COLO668 (cell line): ENCODE results near the gene ITGAD.

Experiments used
- DNase-seq: peaks from one replicate; lab custom pipeline; 2025; ENCODE audit not compliant: unreplicated experiment; lab: John Stamatoyannopoulos, UW

Gene ITGAD

GRCh38 chr16:31458844-31459686, 65.9 kb downstream of the ITGAD start, which contains the start of gene ARMC5:
ARMC5 (plus strand) TSS chr16:31459501; CDS start chr16:31459525, 24 bp downstream.
- peak; percentile 96 for DNase-seq

GRCh38 chr16:31459687-31460581, 66.8 kb downstream of the ITGAD start:
- DNase-seq, result peak; percentile 99

GRCh38 chr16:31460582-31461002, 67.5 kb downstream of the ITGAD start:
- no peak for DNase-seq

GRCh38 chr16:31461201-31461920, 68.2 kb downstream of the ITGAD start:
- DNase-seq, result no peak

DNA sequence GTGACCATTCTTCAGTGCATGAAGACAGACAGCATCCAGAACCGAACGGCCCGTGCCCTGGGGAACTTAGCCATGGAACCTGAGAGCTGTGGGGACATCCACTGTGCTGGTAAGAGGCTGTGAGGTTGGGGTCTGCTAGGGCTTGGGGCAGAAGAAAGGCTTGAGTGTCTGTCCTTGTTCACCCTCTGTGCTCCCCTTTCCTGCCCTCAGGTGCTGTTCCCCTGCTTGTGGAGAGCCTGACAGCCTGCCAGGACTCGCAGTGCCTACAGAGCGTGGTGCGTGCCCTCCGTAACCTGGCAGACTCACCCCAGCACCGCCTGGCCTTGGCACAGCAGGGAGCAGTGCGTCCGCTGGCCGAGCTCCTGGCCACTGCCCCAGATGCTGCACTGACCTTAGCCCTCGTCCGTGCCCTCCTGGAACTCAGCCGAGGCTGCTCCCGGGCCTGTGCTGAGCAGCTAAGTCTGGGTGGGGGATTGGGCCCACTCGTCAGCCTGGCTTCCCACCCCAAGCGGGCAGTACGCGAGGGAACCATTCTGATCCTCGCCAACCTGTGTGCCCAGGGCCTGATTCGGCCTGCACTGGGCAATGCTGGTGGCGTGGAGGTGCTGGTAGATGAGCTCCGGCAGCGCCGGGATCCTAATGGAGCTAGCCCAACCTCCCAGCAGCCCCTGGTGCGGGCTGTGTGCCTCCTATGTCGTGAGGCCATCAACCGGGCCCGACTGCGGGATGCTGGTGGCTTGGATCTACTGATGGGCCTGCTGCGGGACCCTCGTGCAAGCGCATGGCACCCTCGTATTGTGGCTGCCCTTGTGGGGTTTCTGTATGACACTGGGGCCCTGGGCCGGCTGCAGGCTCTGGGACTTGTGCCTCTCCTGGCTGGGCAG, 69.0 kb downstream of the ITGAD start:
- DNase-seq, result no peak

- DNase-seq, result no peak
Observed at GRCh38 chr16:31464348-31464769, 71.2 kb downstream of the ITGAD start.

DNA sequence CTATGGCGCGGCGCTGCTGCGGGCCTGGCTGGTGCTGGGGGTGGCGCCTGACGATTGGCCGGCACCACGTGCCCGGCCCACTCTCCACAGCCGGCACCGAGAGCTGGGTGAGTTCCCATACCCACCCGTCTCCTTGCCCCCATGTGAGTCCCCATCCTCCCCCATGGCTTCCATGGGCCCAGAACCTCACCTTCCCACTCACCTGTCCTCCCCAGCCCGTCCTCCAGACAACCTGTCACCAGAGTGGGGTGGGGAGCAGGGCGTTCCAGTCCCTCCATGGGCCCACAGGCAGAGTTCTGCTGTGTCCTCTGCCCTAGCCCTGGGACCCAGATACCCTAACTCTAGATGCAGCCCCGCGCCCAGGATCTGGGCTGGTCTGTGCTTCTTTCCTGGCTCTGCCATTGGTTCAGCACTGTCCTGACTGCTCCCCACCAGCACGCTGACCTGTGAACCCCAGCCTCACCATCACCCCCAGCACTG, 71.7 kb downstream of the ITGAD start:
- no peak for DNase-seq

GRCh38 chr16:31465788-31466370, 72.7 kb downstream of the ITGAD start:
- no peak for DNase-seq

- DNase-seq, result no peak
Observed at GRCh38 chr16:31466381-31466841, 73.3 kb downstream of the ITGAD start.

- no peak for DNase-seq
Observed at GRCh38 chr16:31467151-31467773, 74.1 kb downstream of the ITGAD start.

- no peak for DNase-seq
Observed at GRCh38 chr16:31467858-31468257, 74.7 kb downstream of the ITGAD start.

DNA sequence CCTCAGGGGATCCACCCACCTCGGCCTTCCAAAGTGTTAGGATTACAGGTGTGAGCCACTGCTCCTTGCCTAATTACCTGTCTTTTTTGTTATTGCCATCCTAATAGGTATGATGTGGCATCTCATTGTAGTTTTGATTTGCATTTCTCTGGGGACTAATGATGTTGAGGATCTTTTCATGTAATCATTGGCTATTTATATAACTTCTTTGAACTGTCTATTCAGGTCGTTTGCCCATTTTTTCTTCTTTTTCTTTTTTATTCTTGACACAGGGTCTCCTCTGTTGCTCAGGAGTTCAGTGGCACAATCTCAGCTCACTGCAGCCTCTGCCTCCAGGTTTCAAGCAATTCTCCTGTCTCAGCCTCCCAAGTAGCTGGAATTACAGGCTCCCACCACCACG, 77.5 kb downstream of the ITGAD start:
- DNase-seq, result no peak

- DNase-seq, result no peak
Observed at GRCh38 chr16:31471241-31471874, 78.2 kb downstream of the ITGAD start.

DNA sequence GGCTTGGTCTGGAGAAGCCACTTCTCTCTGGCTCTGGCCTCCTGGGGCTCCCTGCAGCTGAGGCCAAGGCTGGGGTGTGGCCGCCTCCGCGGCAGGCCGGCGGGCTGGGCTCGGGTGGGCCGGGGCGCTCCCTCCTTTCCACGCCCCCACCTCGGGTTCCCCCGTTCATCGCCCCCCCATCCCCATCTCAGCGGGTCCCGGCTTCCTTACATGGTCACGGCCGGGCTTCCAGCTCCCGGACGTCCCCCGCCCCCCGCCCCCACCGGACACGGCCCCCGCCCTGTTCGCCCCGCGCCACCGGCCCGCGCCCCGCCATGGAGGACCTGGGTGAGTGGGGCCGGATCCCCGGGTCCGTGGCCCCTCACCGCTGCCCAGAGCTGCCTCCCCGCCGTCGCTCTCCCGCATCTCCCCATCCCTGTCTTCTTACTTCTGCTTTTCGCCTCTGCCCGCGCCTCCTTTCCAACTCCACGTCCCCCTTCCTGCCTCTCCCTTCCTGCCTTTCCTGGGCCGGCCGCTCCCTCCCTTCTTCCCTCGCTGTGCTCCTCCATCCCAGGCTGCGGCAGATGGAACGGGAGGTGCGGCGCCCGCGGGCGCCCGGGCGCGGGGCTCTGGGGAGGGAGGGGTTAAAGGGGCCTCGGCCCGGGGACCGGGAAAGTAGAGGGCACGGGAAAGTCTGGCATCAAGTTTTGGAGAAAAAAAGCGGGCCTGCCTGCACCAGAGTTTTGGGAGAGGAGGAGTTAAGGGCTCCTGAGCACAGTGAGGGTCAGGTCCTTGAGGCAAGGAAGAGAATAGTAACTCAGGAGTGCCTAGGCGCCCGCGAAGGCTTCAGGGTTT, 79.0 kb downstream of the ITGAD start, which contains the start of gene TGFB1I1:
Gene TGFB1I1 (plus strand): TSS at position 278 of the 834 bp plus-strand sequence. CDS start 37 bp downstream, at position 315.
- peak; percentile 12 for DNase-seq

DNA sequence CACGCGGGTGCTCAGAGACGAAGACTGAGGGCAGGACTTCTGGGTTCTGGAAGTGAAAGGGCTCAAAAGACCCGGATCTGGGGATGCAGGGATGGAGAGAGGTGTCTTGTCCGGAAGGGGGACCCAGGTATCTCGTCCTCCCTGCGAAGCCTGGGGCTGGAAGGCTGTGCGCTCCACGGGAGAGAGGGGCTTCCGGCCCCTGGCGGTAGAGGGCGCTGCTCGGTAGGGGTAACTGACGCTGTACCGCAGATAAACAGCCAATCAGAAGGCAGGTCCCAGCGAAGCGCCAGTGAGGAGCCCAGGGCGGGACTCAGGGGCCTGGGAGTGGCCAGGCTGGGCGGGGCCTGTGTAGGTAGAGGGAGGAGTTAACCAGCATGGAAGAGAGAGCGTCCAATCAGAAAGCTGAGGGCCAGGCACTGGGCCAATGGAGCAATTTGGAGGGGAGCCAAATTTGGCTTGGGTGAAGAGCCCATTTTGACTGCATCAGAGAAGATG, 79.6 kb downstream of the ITGAD start:
- peak; percentile 40 for DNase-seq

- DNase-seq, result no peak
Observed at GRCh38 chr16:31473264-31473984, 80.3 kb downstream of the ITGAD start.
